Esophagus squamous epithelium (tissue), 5 donors: ENCODE measurements around the gene SPATS2. TPM values are rescaled to one million over a fixed set of nuclear protein-coding genes. Genes with fewer than 3 reads are reported as not detected.

Experiments
- DNase-seq: peaks from one replicate; lab custom pipeline; 2025; lab: John Stamatoyannopoulos, UW
- H3K27ac ChIP-seq, 4 donors: fragments of 200-600 bp; sonication (generic); one replicate each; pipeline ENCODE4 v1.5.1; 2016 to 2019; ENCODE audit warnings: mild to moderate bottlenecking in 1 of 4
- H3K27me3 ChIP-seq, 4 donors: fragments of 200-600 bp; sonication (generic); 1 replicate in 3 of 4; 2 replicates in 1 of 4; pipeline versions ENCODE4 v1.5.1 to v1.6.0; 2017 to 2021; ENCODE audit warnings: antibody characterized with exemption in 1 of 4
- H3K36me3 ChIP-seq, 3 donors: fragments of 200-600 bp; sonication (generic); one replicate each; pipeline ENCODE4 v1.5.1; 2016 to 2019
- H3K4me1 ChIP-seq, 3 donors: fragments of 200-600 bp; sonication (generic); one replicate each; pipeline ENCODE4 v1.5.1; 2017 to 2019
- H3K4me3 ChIP-seq, 4 donors: fragments of 200-600 bp; sonication (generic); 1 replicate in 3 of 4; 2 replicates in 1 of 4; pipeline ENCODE4 v1.5.1; 2016 to 2019; ENCODE audit warnings: mild to moderate bottlenecking in 2 of 4, moderate library complexity in 1 of 4
- H3K9me3 ChIP-seq, 3 donors: fragments of 200-600 bp; sonication (generic); one replicate each; pipeline ENCODE4 v1.5.1; 2016 to 2019
- CTCF ChIP-seq, 6 experiments: fragments of 450-650 bp in 4 of 6; fragments of 200-600 bp in 2 of 6; sonication (generic) in 2 of 6; IDR thresholded peaks; one replicate each; pipeline ENCODE4 v1.5.1; 2016 to 2019; ENCODE audit warnings: antibody characterized with exemption in 6 of 6, mild to moderate bottlenecking in 4 of 6, moderate library complexity in 4 of 6
- POLR2A ChIP-seq, 4 donors: fragments of 450-650 bp; IDR thresholded peaks; one replicate each; pipeline ENCODE4 v1.6.1; 2017; ENCODE audit warnings: antibody characterized with exemption in 4 of 4, mild to moderate bottlenecking in 4 of 4, moderate library complexity in 3 of 4
- WGBS, 2 donors: methylation state at CpG; one replicate each; pipeline ENCODE4 v1.1.5; 2018; 5-methylcytosine and 5-hydroxymethylcytosine counted together
- intact Hi-C: fragments of 100-400 bp; cut with DNase I; formaldehyde crosslinking; loops from one replicate; pipeline ENCODE4 v1.15.0; 2022
- total RNA-seq, 4 donors: library from RNA; depleted of rRNA; stranded (reverse); fragments of >200 nt; gene quantifications; one replicate each; pipeline ENCODE4 v1.1.0, GENCODE V29; 2016
- donor health status: DM: yes; HTN: yes; CAD: no.

SPATS2 gene
- total RNA-seq, 4 donors from 2014 or later = 4.8 to 9.8 (median 8.5) TPM

- Histone ChIP-seq H3K4me3 (no peak overlapping the region), H3K36me3 (no peaks in the 10 kb centered on the region), H3K27ac (no peak overlapping the region), H3K27me3 (peaks cover 5 to 87% (median 11%) of the 10 kb centered on the region in 4 donors), H3K4me1 (peaks cover 14 to 36% (median 24%) of the 10 kb centered on the region in 3 donors), H3K9me3 (no peaks in the 10 kb centered on the region)
- intact Hi-C loops = no loop called here
- no peak for TF ChIP-seq POLR2A (IDR thresholded peaks at IDR 0.05)
- TF ChIP-seq CTCF (IDR thresholded peaks at IDR 0.05) = no peak
- 66 to 82% methylated on average over 11 to 17 of the region's 18 CpGs for WGBS, 2 donors
- DNase-seq = no peak
Measured at GRCh38 chr12:49541140-49541861, 174.0 kb downstream of the SPATS2 start.

- no peak for DNase-seq
- intact Hi-C loops = no loop called here
- Histone ChIP-seq H3K4me3 (no peak overlapping the region), H3K27ac (no peak overlapping the region), H3K4me1 (peaks cover 14 to 36% (median 24%) of the 10 kb centered on the region in 3 donors), H3K36me3 (no peaks in the 10 kb centered on the region), H3K27me3 (peaks cover 5 to 87% (median 11%) of the 10 kb centered on the region in 4 donors), H3K9me3 (no peaks in the 10 kb centered on the region)
- WGBS, 2 donors = 78 to 85% methylated on average over 7 of the region's 7 CpGs
- no peak for TF ChIP-seq POLR2A (IDR thresholded peaks at IDR 0.05)
- TF ChIP-seq CTCF (IDR thresholded peaks at IDR 0.05) = no peak
Measured at GRCh38 chr12:49541911-49542505, 174.7 kb downstream of the SPATS2 start.

- intact Hi-C loops = no loop called here
Measured at GRCh38 chr12:49542592-49543160, 175.4 kb downstream of the SPATS2 start.

GRCh38 chr12:49543221-49543913 lies 176.1 kb downstream of the SPATS2 start:
- peaks cover 11 to 87% (median 11%) of the 10 kb centered on the region in 4 donors for H3K27me3 ChIP-seq

More at GRCh38 chr12:49542592-49543160, 175.4 kb downstream of the SPATS2 start:
- H3K27ac ChIP-seq = no peak overlapping the region
- H3K27me3 ChIP-seq = peaks cover 8 to 87% (median 10%) of the 10 kb centered on the region in 4 donors
- no peak for DNase-seq
- no peak for TF ChIP-seq CTCF (IDR thresholded peaks at IDR 0.05)
- TF ChIP-seq POLR2A (IDR thresholded peaks at IDR 0.05) = no peak
- 73 to 94% methylated on average over 7 to 11 of the region's 15 CpGs for WGBS, 2 donors
- no peaks in the 10 kb centered on the region for H3K36me3 ChIP-seq
- no peak overlapping the region for H3K4me3 ChIP-seq
- H3K4me1 ChIP-seq = peaks cover 11 to 31% (median 20%) of the 10 kb centered on the region in 3 donors
- no peaks in the 10 kb centered on the region for H3K9me3 ChIP-seq

More at GRCh38 chr12:49543221-49543913, 176.1 kb downstream of the SPATS2 start:
- TF ChIP-seq CTCF (IDR thresholded peaks at IDR 0.05) (no peak), POLR2A (IDR thresholded peaks at IDR 0.05) (no peak)
- Histone ChIP-seq H3K36me3 (no peaks in the 10 kb centered on the region), H3K4me1 (peaks cover 7 to 28% (median 16%) of the 10 kb centered on the region in 3 donors), H3K27ac (no peak overlapping the region), H3K4me3 (no peak overlapping the region), H3K9me3 (no peaks in the 10 kb centered on the region)
- 51 to 74% methylated on average over 18 to 19 of the region's 20 CpGs for WGBS, 2 donors
- DNase-seq = no peak
- intact Hi-C loops = no loop called here
